Measurements from ENCODE around the gene NBPF6. TPM values are rescaled to one million over a fixed set of nuclear protein-coding genes. Genes with fewer than 3 reads are reported as not detected.

Gene NBPF6
- total and polyA plus RNA-seq, 2 donors (not counting 1 experiment from before 2014, with no cell fraction given) = not detected

- H3K27me3 Mint-ChIP-seq = peaks cover 10% of the 10 kb centered on the region
- DNase-seq = no peak
- Histone ChIP-seq H3K9me3 (ENCODE audit: control extremely low read depth in 1 of 3, control insufficient read depth in 2 of 3, insufficient read depth in 1 of 3, low read length in 2 of 3) (no peaks in the 10 kb centered on the region), H3K9ac (ENCODE audit: low read length) (no peak overlapping the region), H3K4me2 (replicated peaks; ENCODE audit: low read depth, low read length, poor library complexity, severe bottlenecking) (no peak overlapping the region), H3K4me1 (ENCODE audit: control insufficient read depth in 2 of 2, insufficient read depth in 2 of 2, low read length in 2 of 2) (peaks cover 7 to 13% of the 10 kb centered on the region in 2 donors), H3K36me3 (replicated peaks in 1 of 2; ENCODE audit: control extremely low read depth in 1 of 2, control insufficient read depth in 1 of 2, extremely low read depth in 1 of 2, insufficient read depth in 2 of 2, low read length in 1 of 2) (no peaks in the 10 kb centered on the region), H3K4me3 (ENCODE audit: control extremely low read depth in 1 of 5, extremely low read depth in 1 of 5, insufficient read depth in 1 of 5, low read depth in 2 of 5, low read length in 4 of 5) (no peak overlapping the region), H3K27ac (ENCODE audit: low read length in 2 of 2) (no peak overlapping the region), H3K79me2 (ENCODE audit: control insufficient read depth, insufficient read depth, low read length) (no peaks in the 10 kb centered on the region), H2AFZ (ENCODE audit: insufficient read depth, low read depth, low read length, poor library complexity, severe bottlenecking) (no peak overlapping the region), H4K20me1 (ENCODE audit: control insufficient read depth, insufficient read depth, low read length, poor library complexity, severe bottlenecking) (no peaks in the 10 kb centered on the region), H3K27me3 (replicated peaks in 1 of 4; ENCODE audit: control extremely low read depth in 1 of 4, control insufficient read depth in 3 of 4, insufficient read depth in 4 of 4, low read length in 3 of 4) (peaks cover 0 to 5% (median 0%) of the 10 kb centered on the region in 4 experiments)
- no peaks in the 10 kb centered on the region for H3K4me1 Mint-ChIP-seq
- no peak overlapping the region for H3K4me3 Mint-ChIP-seq
- no peaks in the 10 kb centered on the region for H3K9me3 Mint-ChIP-seq (ENCODE audit: insufficient read depth)
- ChIA-PET CTCF (no interaction called here), POLR2A (no interaction called here)
- no peak overlapping the region for H3K27ac Mint-ChIP-seq
- intact Hi-C loops (cut with micrococcal nuclease) = no loop called here
- WGBS (ENCODE audit: insufficient coverage) = no CpG with 5 or more reads among the region's 2 CpGs
- ATAC-seq (ENCODE audit: low read depth) = no peak
- TF ChIP-seq CTCF (IDR thresholded peaks at IDR 0.05) = no peak
- no peak for TF ChIP-seq EZH2 (IDR thresholded peaks at IDR 0.05; ENCODE audit: borderline replicate concordance, insufficient read depth, low read depth, low read length, poor library complexity, severe bottlenecking)
Measured at GRCh38 chr1:108502138-108502537, 52.0 kb downstream of the NBPF6 start.

- no peak for TF ChIP-seq CTCF (IDR thresholded peaks at IDR 0.05)
- TF ChIP-seq EZH2 (IDR thresholded peaks at IDR 0.05; ENCODE audit: borderline replicate concordance, insufficient read depth, low read depth, low read length, poor library complexity, severe bottlenecking) = no peak
- H3K27ac ChIP-seq (ENCODE audit: low read length in 2 of 2) = no peak overlapping the region
- H3K36me3 ChIP-seq (replicated peaks in 1 of 2; ENCODE audit: control extremely low read depth in 1 of 2, control insufficient read depth in 1 of 2, extremely low read depth in 1 of 2, insufficient read depth in 2 of 2, low read length in 1 of 2) = no peaks in the 10 kb centered on the region
- intact Hi-C loops (cut with micrococcal nuclease) = no loop called here
- H4K20me1 ChIP-seq (ENCODE audit: control insufficient read depth, insufficient read depth, low read length, poor library complexity, severe bottlenecking) = no peaks in the 10 kb centered on the region
- no peak for ATAC-seq (ENCODE audit: low read depth)
- ChIA-PET CTCF (no interaction called here), POLR2A (no interaction called here)
- H3K27me3 Mint-ChIP-seq = peaks cover 10% of the 10 kb centered on the region
- H3K9ac ChIP-seq (ENCODE audit: low read length) = no peak overlapping the region
- no peaks in the 10 kb centered on the region for H3K9me3 ChIP-seq (ENCODE audit: control extremely low read depth in 1 of 3, control insufficient read depth in 2 of 3, insufficient read depth in 1 of 3, low read length in 2 of 3)
- no peak overlapping the region for H3K27ac Mint-ChIP-seq
- 100% methylated on average over 2 of the region's 2 CpGs for WGBS (ENCODE audit: insufficient coverage)
- peaks cover 0 to 5% (median 0%) of the 10 kb centered on the region in 4 experiments for H3K27me3 ChIP-seq (replicated peaks in 1 of 4; ENCODE audit: control extremely low read depth in 1 of 4, control insufficient read depth in 3 of 4, insufficient read depth in 4 of 4, low read length in 3 of 4)
- H3K4me1 ChIP-seq (ENCODE audit: control insufficient read depth in 2 of 2, insufficient read depth in 2 of 2, low read length in 2 of 2) = peaks cover 7 to 13% of the 10 kb centered on the region in 2 donors
- H3K4me2 ChIP-seq (replicated peaks; ENCODE audit: low read depth, low read length, poor library complexity, severe bottlenecking) = no peak overlapping the region
- no peak overlapping the region for H3K4me3 ChIP-seq (ENCODE audit: control extremely low read depth in 1 of 5, extremely low read depth in 1 of 5, insufficient read depth in 1 of 5, low read depth in 2 of 5, low read length in 4 of 5)
- DNase-seq = no peak
- no peaks in the 10 kb centered on the region for H3K79me2 ChIP-seq (ENCODE audit: control insufficient read depth, insufficient read depth, low read length)
- H3K4me1 Mint-ChIP-seq = no peaks in the 10 kb centered on the region
- no peaks in the 10 kb centered on the region for H3K9me3 Mint-ChIP-seq (ENCODE audit: insufficient read depth)
- no peak overlapping the region for H3K4me3 Mint-ChIP-seq
- no peak overlapping the region for H2AFZ ChIP-seq (ENCODE audit: insufficient read depth, low read depth, low read length, poor library complexity, severe bottlenecking)
Measured at GRCh38 chr1:108502624-108503023, 52.5 kb downstream of the NBPF6 start.
